ENCODE measurements around the gene DGCR6L.
"Not testable (repeated sequence)": the region's sequence is repeated elsewhere in the genome, so short reads cannot be mapped to it uniquely, and the experiment has no call there.

Gene DGCR6L
- 25.8 to 29.6 reads per million in 2 donors for total RNA-seq

DNA sequence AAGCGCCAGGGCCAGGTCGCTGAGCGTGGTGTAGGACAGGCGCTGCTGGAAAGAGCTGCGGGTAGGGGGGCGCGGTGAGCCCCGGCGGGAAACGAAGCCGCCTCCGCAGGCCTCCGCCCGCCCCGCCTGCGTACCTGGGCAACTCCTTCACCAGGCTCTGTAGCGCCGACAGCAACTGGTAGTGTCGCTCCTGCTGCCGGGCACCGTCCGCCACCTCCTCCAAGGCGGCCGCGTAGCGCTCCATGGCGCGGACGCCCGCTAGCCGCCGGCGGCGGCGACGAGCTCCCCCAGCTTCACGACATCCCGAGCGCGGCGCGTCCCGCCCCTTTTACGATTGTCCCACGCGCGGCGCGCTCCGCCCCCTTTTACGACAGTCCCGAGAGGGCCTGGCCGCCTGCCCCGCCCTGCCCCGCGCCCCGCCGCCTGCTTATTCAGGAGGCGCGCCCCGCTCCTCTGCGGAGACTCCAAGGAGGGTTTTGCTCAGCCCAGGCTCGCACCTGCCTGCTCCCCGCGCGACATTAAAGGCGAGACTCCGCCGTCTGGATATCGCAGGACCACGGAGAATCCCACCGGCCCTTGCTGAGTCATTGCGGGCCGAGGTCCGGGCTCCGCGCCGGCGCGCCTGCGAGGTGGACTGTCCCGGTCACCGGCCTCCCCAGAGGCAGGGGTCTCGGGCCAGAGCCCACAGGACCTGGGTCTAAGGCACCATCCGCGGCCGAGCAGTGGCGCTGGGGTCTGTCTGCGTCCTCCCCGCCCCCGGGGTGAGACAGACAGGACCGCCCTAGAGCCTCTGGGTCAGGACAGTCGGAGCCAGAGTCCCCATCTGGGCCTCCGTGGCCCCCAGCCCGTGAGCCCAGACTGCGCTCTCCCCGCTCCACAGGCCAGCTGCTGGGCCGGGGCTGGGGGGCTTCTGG, at the start of gene DGCR6L:
DGCR6L (minus strand) TSS at position 316 of the 914 bp plus-strand sequence; CDS start at position 244, 72 bp downstream.
- peak; percentile 94 for DNase-seq

DNA sequence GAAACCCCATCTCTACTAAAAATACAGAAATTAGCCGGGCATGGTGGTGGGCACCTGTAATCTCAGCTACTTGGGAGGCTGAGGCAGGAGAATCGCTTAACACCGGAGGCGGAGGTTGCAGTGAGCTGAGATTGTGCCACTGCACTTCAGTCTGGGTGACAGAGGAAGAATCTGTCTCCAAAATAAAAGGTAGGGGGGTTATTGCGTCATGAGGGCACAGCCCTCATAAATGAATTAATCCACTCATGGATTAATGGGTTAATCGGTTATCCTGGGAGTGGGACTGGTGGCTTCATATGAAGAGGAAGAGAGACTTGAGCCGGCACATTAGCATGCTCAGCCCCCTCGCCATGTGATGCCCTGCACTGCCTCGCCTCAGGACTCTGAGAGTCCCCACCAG, 49.0 kb upstream of the DGCR6L start:
- DNase-seq: not testable (repeated sequence)

GRCh38 chr22:20366841-20367240, 47.0 kb upstream of the DGCR6L start:
- not testable (repeated sequence) for DNase-seq

DNA sequence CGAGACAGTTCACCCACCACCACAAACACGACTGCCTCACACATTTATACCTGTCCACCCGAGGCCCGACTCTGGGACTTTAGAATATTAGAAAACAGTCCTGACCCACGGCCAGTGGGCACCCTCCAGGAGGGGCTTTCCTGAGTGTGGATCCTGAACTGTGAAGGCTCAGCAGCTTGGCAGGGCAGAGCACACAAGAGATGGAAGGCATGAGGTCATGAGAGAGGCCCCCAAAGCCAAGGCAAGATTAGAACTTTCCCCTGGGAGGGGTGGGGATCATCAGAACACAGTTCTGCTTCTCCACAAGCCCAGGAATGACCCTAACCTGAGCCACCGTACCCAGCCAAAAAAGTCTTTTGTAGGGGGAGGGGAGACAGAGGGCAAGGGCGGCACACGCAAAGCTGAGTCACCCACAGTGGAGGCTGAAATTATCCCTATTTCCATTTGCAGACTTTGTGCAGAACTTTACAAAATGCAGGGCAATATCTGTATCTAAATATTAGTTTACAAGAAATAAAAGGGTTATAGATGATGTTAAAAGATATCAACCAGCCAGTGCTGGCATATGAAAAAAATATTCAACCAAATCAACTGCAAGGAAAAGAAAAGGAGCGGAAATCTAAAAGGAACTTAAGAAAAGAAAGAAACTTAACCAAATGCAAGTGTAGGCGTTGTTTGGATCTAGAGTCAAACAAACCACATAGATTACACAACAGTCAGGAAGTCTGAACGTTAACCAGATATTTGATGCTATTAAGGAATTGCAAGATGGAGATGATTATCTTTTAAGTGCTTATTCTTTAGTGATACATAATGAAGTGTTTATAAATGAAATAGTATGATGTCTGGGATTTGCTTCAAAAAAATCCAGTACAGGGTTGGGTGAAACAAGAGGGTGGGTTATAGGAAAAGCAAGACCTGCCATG, 44.7 kb upstream of the DGCR6L start:
- DNase-seq: not testable (repeated sequence)

DNA sequence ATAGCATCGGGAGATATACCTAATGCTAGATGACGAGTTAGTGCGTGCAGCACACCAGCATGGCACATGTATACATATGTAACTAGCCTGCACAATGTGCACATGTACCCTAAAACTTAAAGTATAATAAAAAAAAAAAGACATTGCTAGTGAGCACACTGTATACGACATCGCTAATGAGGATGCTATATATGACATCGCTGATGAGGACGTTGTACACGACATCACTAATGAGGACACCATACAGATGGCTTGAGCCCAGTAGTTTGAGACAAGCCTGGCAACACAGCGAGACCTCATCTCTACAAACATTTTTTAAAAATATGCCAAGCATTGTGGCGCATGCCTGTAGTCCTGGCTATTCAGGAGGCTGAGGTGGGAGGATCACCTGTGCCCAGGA, 42.5 kb upstream of the DGCR6L start:
- DNase-seq: not testable (repeated sequence)

DNA sequence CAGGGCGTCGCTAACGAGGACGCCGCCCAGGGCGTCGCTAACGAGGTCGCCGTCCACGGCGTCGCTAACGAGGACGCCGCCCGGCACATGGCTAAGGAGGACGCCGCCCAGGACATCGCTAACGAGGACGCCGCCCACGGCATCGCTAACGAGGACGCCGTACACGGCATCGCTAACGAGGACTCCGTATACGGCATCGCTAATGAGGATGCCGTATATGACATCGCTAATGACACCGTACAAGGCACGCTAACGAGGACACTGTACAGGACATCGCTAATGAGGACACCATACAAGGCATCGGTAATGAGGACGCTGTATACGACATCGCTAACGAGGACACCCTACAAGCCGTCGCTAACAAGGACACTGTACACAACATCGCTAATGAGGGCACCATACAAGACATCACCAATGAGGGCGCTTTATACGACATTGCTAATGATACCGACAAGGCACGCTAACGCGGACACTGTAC, 41.9 kb upstream of the DGCR6L start:
- DNase-seq: not testable (repeated sequence)

GRCh38 chr22:20360866-20361751, 41.2 kb upstream of the DGCR6L start:
- not testable (repeated sequence) for DNase-seq

DNA sequence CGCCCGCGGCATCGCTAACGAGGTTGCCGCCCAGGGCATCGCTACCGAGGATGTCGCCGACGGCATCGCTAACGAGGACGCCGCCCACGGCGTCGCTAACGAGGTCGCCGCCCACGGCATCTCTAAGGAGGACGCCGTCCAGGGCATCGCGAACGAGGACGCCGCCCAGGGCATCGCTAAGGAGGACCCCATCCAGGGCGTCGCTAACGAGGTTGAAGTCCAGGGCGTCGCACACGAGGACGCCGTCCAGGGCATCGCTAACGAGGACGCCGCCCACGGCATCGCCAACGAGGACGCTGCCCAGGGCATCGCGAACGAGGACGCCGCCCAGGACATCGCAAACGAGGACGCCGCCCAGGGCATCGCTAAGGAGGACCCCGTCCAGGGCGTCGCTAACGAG, 40.4 kb upstream of the DGCR6L start:
- DNase-seq: not testable (repeated sequence)

DNA sequence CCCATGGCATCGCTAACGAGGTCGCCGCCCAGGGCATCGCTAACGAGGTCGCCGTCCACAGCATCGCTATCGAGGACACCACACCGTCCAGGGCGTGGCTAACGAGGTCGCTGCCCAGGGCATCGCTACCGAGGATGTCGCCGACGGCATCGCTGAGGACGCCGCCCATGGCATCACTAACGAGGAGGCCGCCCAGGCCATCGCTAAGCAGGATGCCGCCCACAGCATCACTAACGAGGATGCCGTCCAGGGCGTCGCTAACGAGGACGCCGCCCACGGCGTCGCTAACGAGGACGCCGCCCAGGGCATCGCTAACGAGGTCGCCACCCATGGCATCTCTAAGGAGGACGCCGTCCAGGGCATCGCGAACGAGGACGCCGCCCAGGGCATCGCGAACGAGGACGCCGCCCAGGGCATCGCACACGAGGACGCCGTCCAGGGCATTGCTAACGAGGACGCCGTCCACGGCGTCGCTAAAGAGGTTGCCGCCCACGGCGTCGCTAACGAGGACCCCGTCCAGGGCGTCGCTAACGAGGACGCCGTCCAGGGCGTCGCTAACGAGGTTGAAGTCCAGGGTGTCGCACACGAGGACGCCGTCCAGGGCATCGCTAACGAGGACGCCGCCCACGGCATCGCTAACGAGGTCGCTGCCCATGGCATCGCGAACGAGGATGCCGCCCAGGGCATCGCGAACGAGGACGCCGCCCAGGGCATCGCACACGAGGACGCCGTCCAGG, 38.8 kb upstream of the DGCR6L start:
- DNase-seq: not testable (repeated sequence)

GRCh38 chr22:20357967-20358366, 38.1 kb upstream of the DGCR6L start:
- not testable (repeated sequence) for DNase-seq

DNA sequence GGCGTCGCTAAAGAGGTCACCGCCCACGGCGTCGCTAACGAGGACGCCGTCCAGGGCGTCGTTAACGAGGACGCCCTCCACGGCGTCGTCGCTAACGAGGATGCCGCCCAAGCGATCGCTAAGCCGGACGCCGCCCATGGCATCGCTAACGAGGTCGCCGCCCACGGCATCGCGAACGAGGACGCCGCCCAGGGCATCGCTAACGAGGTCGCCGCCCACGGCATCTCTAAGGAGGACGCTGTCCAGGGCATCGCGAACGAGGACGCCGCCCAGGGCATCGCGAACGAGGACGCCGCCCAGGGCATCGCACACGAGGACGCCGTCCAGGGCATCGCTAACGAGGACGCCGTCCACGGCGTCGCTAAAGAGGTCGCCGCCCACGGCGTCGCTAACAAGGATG, 37.0 kb upstream of the DGCR6L start:
- not testable (repeated sequence) for DNase-seq

DNA sequence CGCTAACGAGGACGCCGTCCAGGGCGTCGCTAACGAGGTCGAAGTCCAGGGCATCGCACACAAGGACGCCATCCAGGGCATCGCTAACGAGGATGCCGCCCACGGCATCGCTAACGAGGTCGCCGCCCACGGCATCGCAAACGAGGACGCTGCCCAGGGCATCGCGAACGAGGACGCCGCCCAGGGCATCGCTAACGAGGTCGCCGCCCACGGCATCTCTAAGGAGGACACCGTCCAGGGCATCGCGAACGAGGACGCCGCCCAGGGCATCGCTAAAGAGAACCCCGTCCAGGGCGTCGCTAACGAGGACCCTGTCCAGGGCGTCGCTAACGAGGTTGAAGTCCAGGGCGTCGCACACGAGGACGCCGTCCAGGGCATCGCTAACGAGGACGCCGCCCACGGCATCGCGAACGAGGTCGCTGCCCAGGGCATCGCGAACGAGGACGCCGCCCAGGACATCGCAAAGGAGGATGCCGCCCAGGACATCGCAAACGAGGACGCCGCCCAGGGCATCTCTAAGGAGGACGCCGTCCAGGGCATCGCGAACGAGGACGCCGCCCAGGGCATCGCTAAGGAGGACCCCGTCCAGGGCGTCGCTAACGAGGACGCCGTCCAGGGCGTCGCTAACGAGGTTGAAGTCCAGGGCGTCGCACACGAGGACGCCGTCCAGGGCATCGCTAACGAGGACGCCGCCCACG, 36.2 kb upstream of the DGCR6L start:
- not testable (repeated sequence) for DNase-seq

GRCh38 chr22:20354238-20354975, 34.5 kb upstream of the DGCR6L start:
- no peak for DNase-seq

DNA sequence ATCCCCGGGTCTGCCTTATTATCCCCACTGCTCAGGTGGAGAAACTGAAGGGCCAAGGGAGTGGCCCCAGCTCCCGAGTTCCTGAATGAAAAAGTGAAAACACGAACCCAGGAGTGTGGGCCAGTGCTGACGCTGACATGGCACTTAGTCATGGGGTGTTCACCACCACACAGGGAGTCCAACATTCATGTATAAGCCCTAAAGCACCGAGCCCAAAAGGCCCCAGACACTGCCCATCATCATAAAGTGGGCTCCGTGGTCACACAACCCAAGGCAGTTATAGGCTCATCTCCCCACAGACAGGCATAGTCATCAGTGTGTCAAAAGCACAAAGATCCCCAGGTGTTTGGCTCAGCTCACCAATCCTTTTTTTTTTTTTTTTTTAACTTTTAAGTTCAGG, 32.7 kb upstream of the DGCR6L start:
- not testable (repeated sequence) for DNase-seq

DNA sequence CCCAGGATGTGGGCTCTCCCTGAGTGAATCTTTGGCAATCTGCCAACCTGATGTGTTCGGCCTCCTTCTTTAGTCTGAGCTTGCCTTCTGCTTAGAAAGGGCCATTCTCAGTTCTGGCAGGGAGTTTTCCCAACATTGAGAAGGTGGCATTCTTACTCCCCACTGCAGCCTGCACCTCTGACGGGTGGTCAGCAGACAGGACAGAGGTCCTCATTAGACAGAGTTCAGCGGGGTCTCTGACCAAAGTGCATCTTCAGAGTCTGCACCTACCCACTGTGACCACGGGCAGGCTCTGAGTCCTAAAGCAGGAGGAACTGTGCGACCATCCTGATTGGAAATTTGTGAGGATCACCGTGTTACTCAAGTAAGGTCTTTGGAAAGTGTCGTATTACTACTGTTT, 26.7 kb upstream of the DGCR6L start:
- DNase-seq: not testable (repeated sequence)

- DNase-seq: not testable (repeated sequence)
These were observed 18.4 kb upstream of the DGCR6L start for GRCh38 chr22:20338291-20338690.

DNA sequence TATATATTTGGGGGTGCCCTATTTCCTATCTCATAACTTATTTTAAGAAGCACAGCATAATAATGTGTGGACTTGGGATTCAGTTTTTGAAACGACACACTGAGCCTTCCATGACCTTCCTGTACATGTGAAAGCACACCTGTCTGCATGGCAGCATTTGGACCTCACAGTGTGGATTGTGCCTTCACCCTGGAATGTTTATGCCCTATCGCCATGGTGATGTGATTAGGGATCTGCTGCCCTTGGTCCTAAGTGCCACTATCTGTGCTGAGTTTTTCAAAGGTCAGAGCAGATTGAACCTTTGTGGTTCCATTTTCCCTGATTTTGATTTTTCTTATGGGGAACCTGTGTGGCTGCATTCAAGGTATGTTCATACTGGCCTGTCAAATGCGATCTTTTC, 17.9 kb upstream of the DGCR6L start:
- not testable (repeated sequence) for DNase-seq

GRCh38 chr22:20336561-20336960, 16.7 kb upstream of the DGCR6L start:
- not testable (repeated sequence) for DNase-seq

- DNase-seq: not testable (repeated sequence)
These were observed 8.7 kb upstream of the DGCR6L start for GRCh38 chr22:20328569-20328930.

GRCh38 chr22:20325996-20326395, 6.1 kb upstream of the DGCR6L start:
- DNase-seq: not testable (repeated sequence)
